LNCaP clone FGC (cell line): ENCODE data around the gene WDFY2.
A peak's percentile ranks its signal among the peaks of the same experiment; 100 is the strongest.

Source experiments
- DNase-seq: peaks from one replicate; pipeline ENCODE4 v3.0.0-alpha.2; 2011; ENCODE audit warnings: low read depth
- H3K4me3 ChIP-seq: 2 replicates; pipeline ENCODE4 v1.5.1; 2011; ENCODE audit warnings: mild to moderate bottlenecking, low read depth, low read length, control low read depth
- TF ChIP-seq, protein P1 (sequence below): IDR thresholded peaks from 2 replicates; pipeline ENCODE4 v1.5.1; 2012; ENCODE audit warnings: mild to moderate bottlenecking; ENCODE audit not compliant: control insufficient read depth, insufficient read depth; ENCODE audit errors: extremely low read depth

The WDFY2 gene

DNA sequence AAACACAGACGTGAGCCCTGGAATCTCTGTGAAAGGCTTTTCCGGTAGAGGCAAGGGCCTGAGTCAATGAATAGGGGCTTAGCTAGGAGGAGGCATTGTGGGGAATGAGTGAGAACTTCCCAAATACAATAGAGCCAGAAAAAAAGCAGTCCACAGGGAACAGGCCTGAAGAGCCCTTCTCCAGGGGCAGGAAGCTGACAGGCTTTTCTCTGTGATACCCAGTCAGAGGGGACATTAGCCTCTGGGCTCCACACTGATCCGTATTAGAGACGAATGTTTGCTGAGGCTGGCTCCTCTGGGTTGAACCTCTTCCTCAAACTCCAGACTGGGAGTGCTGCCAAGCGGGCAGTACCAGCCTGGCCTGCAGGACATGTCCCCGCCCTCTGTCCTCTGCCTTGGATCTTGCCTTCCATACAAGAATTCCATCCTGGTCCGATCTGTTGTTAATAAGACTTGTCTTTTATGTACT is 217.4 kb downstream of the WDFY2 start:
- DNase-seq: peak; percentile 79
- no peak overlapping the region for H3K4me3 ChIP-seq
- TF ChIP-seq, protein P1, sequence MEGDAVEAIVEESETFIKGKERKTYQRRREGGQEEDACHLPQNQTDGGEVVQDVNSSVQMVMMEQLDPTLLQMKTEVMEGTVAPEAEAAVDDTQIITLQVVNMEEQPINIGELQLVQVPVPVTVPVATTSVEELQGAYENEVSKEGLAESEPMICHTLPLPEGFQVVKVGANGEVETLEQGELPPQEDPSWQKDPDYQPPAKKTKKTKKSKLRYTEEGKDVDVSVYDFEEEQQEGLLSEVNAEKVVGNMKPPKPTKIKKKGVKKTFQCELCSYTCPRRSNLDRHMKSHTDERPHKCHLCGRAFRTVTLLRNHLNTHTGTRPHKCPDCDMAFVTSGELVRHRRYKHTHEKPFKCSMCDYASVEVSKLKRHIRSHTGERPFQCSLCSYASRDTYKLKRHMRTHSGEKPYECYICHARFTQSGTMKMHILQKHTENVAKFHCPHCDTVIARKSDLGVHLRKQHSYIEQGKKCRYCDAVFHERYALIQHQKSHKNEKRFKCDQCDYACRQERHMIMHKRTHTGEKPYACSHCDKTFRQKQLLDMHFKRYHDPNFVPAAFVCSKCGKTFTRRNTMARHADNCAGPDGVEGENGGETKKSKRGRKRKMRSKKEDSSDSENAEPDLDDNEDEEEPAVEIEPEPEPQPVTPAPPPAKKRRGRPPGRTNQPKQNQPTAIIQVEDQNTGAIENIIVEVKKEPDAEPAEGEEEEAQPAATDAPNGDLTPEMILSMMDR: no peak

DNA sequence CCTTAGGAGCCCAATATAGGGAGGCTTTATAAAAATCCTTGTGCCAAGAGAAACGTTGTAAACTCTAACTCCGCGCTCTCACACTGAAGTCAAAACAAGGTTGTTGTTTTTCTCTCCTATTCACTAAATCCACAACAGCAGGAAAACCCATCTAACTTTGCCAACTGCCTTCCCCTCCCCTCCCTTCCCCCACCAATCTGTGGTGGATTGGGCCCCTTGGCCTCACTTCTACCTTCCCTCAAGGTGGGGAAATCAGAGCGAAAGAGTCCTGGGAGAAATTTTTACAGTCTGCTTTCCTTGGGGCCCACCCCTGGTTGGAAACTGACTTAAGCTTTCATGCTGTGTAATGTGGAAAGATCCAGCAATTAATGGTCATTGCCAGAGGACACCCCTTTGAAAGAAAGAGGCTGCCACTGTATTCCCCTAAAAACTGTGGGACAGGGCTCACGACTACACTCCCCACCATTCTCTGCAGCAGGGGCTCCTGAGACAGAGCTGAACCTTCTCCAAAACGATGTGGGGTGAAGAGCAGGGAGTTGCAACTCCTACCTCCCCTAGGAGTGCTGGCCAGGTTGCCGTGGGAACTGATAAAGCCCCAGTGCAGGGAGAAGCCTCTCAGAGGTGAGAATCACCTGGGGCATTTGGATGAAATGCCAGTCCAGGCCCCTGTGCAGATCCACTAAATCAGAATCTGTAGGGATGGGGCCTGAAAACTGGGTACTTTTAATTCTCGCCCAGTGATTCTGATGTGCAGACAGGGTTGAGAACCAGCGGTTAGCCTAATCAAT is 218.6 kb downstream of the WDFY2 start:
- H3K4me3 ChIP-seq: peak overlapping the region; percentile 64
- TF ChIP-seq, protein P1: no peak
- no peak for DNase-seq

GRCh38 chr13:51803422-51804294 is 219.4 kb downstream of the WDFY2 start, which contains the start of gene DHRS12:
Gene DHRS12, minus strand, starts transcription at chr13:51804163. Its CDS starts 4,504 bp downstream, at chr13:51799659.
- TF ChIP-seq, protein P1: peak; percentile 15; the same call in 1 of the 2 replicates
- peak within 1 kb of the TSS; percentile 64 for H3K4me3 ChIP-seq
- DNase-seq: peak; percentile 54

- peak overlapping the region; percentile 64 for H3K4me3 ChIP-seq
- no peak for DNase-seq
- TF ChIP-seq, protein P1: no peak
Observed at GRCh38 chr13:51804295-51805172, 220.3 kb downstream of the WDFY2 start.

- DNase-seq: no peak
- H3K4me3 ChIP-seq: no peak overlapping the region
- TF ChIP-seq, protein P1: no peak
Observed at GRCh38 chr13:51805313-51805712, 221.1 kb downstream of the WDFY2 start.

- no peak for DNase-seq
- TF ChIP-seq, protein P1: no peak
- no peak overlapping the region for H3K4me3 ChIP-seq
Observed at GRCh38 chr13:51805925-51806324, 221.7 kb downstream of the WDFY2 start.
